T-helper 1 cell treated with Interleukin-12 subunit alpha and Interleukin-12 subunit beta and Interleukin-4 antibody, amounts not matched to agents 30 μg/mL and 1 μg/mL, for 36 hours (primary cell): ENCODE measurements around the gene UNC13B.
"Not testable (repeated sequence)": the region's sequence is repeated elsewhere in the genome, so short reads cannot be mapped to it uniquely, and the experiment has no call there.

Experiments
- H3K27ac Mint-ChIP-seq: one replicate; pipeline ENCODE4 v1.8.0; 2021; ENCODE audit warnings: mild to moderate bottlenecking, mixed read lengths
- H3K27me3 Mint-ChIP-seq: one replicate; pipeline ENCODE4 v1.8.0; 2021; ENCODE audit warnings: low read depth, mixed read lengths
- H3K36me3 Mint-ChIP-seq: one replicate; pipeline ENCODE4 v1.8.0; 2021; ENCODE audit warnings: low read depth, mixed read lengths
- H3K4me1 Mint-ChIP-seq: one replicate; pipeline ENCODE4 v1.8.0; 2021; ENCODE audit warnings: low read depth, mixed read lengths
- H3K4me3 Mint-ChIP-seq: one replicate; pipeline ENCODE4 v1.8.0; 2021; ENCODE audit warnings: mild to moderate bottlenecking, moderate library complexity, mixed read lengths
- H3K9me3 Mint-ChIP-seq: one replicate; pipeline ENCODE4 v1.8.0; 2021; ENCODE audit warnings: mixed read lengths

UNC13B gene

DNA sequence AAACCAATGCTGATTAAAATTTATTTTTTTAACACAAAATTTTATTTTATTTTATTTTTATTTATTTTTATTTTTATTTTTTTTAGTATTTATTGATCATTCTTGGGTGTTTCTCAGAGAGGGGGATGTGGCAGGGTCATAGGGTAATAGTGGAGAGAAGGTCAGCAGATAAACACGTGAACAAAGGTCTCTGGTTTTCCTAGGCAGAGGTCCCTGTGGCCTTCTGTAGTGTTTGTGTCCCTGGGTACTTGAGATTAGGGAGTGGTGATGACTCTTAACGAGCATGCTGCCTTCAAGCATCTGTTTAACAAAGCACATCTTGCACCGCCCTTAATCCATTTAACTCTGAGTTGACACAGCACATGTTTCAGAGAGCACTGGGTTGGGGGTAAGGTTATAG, 20.6 kb downstream of the UNC13B start:
- H3K9me3 Mint-ChIP-seq, H3K36me3 Mint-ChIP-seq: not testable (repeated sequence)

DNA sequence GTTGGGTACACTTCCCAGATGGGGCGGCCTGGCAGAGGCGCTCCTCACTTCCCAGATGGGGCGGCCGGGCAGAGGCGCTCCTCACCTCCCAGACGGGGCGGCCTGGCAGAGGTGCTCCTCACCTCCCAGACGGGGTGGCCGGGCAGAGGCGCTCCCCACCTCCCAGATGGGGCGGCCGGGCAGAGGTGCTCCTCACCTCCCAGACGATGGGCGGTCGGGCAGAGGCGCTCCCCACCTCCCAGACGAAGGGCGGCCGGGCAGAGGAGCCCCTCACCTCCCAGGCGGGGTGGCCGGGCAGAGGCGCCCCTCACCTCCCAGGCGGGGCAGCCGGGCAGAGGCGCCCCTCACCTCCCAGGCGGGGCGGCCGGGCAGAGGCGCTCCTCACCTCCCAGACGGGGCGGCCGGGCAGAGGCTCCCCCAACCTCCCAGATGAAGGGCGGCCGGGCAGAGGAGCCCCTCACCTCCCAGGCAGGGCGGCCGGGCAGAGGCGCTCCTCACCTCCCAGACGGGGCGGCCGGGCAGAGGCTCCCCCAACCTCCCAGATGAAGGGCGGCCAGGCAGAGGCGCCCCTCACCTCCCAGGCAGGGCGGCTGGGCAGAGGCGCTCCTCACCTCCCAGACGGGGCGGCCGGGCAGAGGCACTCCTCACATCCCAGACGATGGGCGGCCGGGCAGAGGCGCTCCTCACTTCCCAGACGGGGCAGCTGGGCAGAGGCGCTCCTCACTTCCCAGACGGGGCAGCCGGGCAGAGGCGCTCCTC, 21.4 kb downstream of the UNC13B start:
- not testable (repeated sequence) for H3K27me3 Mint-ChIP-seq, H3K36me3 Mint-ChIP-seq, H3K9me3 Mint-ChIP-seq, H3K4me1 Mint-ChIP-seq, H3K4me3 Mint-ChIP-seq, H3K27ac Mint-ChIP-seq

More for the DNA sequence above, 20.6 kb downstream of the UNC13B start:
- H3K4me3 Mint-ChIP-seq, H3K27me3 Mint-ChIP-seq, H3K27ac Mint-ChIP-seq, H3K4me1 Mint-ChIP-seq: not testable (repeated sequence)

GRCh38 chr9:35183755-35184480, 22.1 kb downstream of the UNC13B start:
- H3K27ac Mint-ChIP-seq, H3K36me3 Mint-ChIP-seq: not testable (repeated sequence)

DNA sequence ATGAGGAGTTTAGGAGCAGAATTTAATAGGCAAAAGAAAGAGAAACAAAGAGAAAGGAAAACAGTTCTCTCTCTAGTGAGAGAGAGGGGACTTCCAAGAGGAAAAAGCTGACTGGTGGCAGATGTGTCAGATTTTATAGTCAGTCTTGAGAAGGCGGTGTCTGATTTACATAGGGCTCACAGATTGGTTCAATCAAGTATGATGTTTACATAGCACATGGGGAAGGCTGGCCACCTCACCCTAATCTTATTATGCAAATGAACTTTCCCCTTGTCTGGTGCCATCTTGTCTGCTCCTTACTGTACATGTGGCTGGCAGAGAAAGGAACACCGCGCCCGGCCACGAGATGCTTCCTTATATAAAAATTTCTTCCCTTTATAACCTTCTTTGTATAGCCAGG, 24.7 kb downstream of the UNC13B start:
- Mint-ChIP-seq H3K9me3 (peaks cover 19% of the 10 kb centered on the region), H3K4me1 (no peaks in the 10 kb centered on the region), H3K27me3 (no peaks in the 10 kb centered on the region), H3K36me3 (no peaks in the 10 kb centered on the region), H3K27ac (no peak overlapping the region), H3K4me3 (no peak overlapping the region)

More at GRCh38 chr9:35183755-35184480, 22.1 kb downstream of the UNC13B start:
- H3K9me3 Mint-ChIP-seq, H3K4me1 Mint-ChIP-seq, H3K4me3 Mint-ChIP-seq, H3K27me3 Mint-ChIP-seq: not testable (repeated sequence)

DNA sequence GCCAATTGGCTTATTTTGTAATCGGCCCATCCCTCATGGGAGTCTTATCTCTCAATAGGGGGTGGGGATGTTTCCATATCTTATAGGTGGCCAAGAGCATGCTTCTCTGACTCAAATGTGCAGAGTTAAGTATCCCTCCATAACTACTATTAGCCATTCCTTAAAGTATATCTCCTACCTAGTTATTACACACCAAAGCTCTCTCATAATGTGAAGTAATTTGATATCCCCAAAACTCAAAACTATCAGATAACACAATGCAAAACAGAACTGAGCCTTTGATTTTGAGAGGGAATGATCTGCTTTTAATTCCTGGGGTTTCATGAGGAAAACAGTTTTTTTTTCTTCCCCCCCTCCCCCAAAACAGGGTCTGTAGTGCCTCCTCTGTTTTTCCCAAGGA, 28.4 kb downstream of the UNC13B start:
- Mint-ChIP-seq H3K27me3 (no peaks in the 10 kb centered on the region), H3K4me3 (no peak overlapping the region), H3K36me3 (no peaks in the 10 kb centered on the region)

DNA sequence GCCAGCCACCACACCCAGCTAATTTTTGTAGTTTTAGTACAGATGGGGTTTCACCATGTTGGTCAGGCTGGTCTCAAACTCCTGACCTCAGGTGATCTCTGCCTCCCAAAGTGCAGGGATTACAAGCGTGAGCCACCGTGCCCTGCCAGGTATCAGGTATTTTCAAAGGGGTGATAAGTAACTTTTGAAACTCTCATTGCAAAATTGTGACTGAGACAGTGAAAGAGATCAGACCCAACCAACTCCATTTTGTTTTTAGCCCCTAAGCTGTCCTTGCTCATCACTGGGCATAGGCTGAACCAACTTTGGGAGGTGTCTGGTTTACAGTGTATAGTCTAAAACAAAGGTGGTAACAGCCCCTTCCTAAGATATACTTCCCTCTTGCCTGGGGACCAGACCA, 29.3 kb downstream of the UNC13B start:
- Mint-ChIP-seq H3K36me3 (no peaks in the 10 kb centered on the region), H3K9me3 (peaks cover 44% of the 10 kb centered on the region), H3K27me3 (no peaks in the 10 kb centered on the region)

More for the DNA sequence above, 28.4 kb downstream of the UNC13B start:
- Mint-ChIP-seq H3K4me1 (no peaks in the 10 kb centered on the region), H3K27ac (no peak overlapping the region), H3K9me3 (peaks cover 38% of the 10 kb centered on the region)

DNA sequence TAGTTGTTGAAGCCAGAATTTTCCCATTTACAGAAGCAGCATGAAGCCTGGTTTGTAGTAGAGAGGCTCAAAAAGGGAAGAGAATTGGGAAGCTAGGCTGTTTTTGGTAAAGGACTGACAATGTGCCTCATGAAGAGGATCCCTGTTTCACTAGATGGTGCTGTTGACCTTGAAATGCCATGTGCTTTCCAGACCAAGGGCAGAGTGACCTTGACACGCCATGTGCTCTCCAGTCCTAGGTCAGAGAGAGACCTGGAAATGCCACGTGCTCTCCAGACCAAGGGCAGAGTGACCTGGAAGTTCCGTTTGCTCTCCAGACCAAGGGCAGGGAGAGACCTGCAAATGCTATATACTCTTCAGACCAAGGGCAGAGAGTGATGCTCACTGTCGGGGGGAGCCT, 32.0 kb downstream of the UNC13B start:
- no peaks in the 10 kb centered on the region for H3K36me3 Mint-ChIP-seq
- H3K4me1 Mint-ChIP-seq: no peaks in the 10 kb centered on the region
- H3K9me3 Mint-ChIP-seq: peaks cover 50% of the 10 kb centered on the region
- H3K27me3 Mint-ChIP-seq: no peaks in the 10 kb centered on the region
- H3K4me3 Mint-ChIP-seq: no peak overlapping the region
- H3K27ac Mint-ChIP-seq: no peak overlapping the region

More for the DNA sequence above, 29.3 kb downstream of the UNC13B start:
- Mint-ChIP-seq H3K4me3 (no peak overlapping the region), H3K4me1 (no peaks in the 10 kb centered on the region), H3K27ac (no peak overlapping the region)

GRCh38 chr9:35195683-35196082, 33.9 kb downstream of the UNC13B start:
- Mint-ChIP-seq H3K36me3 (no peaks in the 10 kb centered on the region), H3K4me3 (no peak overlapping the region), H3K9me3 (peaks cover 43% of the 10 kb centered on the region), H3K27me3 (no peaks in the 10 kb centered on the region), H3K4me1 (no peaks in the 10 kb centered on the region), H3K27ac (no peak overlapping the region)

- H3K36me3 Mint-ChIP-seq: no peaks in the 10 kb centered on the region
- no peak overlapping the region for H3K4me3 Mint-ChIP-seq
- H3K27me3 Mint-ChIP-seq: no peaks in the 10 kb centered on the region
- H3K27ac Mint-ChIP-seq: no peak overlapping the region
- H3K4me1 Mint-ChIP-seq: no peaks in the 10 kb centered on the region
- peaks cover 36% of the 10 kb centered on the region for H3K9me3 Mint-ChIP-seq
These were observed 36.4 kb downstream of the UNC13B start for GRCh38 chr9:35198191-35198590.

GRCh38 chr9:35203528-35203927, 41.7 kb downstream of the UNC13B start:
- Mint-ChIP-seq H3K4me1 (no peaks in the 10 kb centered on the region), H3K27me3 (no peaks in the 10 kb centered on the region), H3K9me3 (peaks cover 29% of the 10 kb centered on the region), H3K27ac (no peak overlapping the region), H3K36me3 (no peaks in the 10 kb centered on the region), H3K4me3 (no peak overlapping the region)

- Mint-ChIP-seq H3K36me3 (no peaks in the 10 kb centered on the region), H3K9me3 (peaks cover 34% of the 10 kb centered on the region), H3K4me1 (no peaks in the 10 kb centered on the region), H3K27ac (no peak overlapping the region), H3K4me3 (no peak overlapping the region), H3K27me3 (no peaks in the 10 kb centered on the region)
These were observed 43.5 kb downstream of the UNC13B start for GRCh38 chr9:35205340-35205739.

- Mint-ChIP-seq H3K9me3 (peaks cover 10% of the 10 kb centered on the region), H3K4me3 (no peak overlapping the region), H3K27ac (no peak overlapping the region)
These were observed 50.0 kb downstream of the UNC13B start for GRCh38 chr9:35211854-35212253.

GRCh38 chr9:35220659-35221338, 59.0 kb downstream of the UNC13B start:
- no peak overlapping the region for H3K27ac Mint-ChIP-seq
- H3K27me3 Mint-ChIP-seq: no peaks in the 10 kb centered on the region
- H3K4me3 Mint-ChIP-seq: no peak overlapping the region
- no peaks in the 10 kb centered on the region for H3K36me3 Mint-ChIP-seq
- H3K4me1 Mint-ChIP-seq: no peaks in the 10 kb centered on the region
- peaks cover 17% of the 10 kb centered on the region for H3K9me3 Mint-ChIP-seq

More at GRCh38 chr9:35211854-35212253, 50.0 kb downstream of the UNC13B start:
- H3K27me3 Mint-ChIP-seq: no peaks in the 10 kb centered on the region
- no peaks in the 10 kb centered on the region for H3K36me3 Mint-ChIP-seq
- no peaks in the 10 kb centered on the region for H3K4me1 Mint-ChIP-seq

DNA sequence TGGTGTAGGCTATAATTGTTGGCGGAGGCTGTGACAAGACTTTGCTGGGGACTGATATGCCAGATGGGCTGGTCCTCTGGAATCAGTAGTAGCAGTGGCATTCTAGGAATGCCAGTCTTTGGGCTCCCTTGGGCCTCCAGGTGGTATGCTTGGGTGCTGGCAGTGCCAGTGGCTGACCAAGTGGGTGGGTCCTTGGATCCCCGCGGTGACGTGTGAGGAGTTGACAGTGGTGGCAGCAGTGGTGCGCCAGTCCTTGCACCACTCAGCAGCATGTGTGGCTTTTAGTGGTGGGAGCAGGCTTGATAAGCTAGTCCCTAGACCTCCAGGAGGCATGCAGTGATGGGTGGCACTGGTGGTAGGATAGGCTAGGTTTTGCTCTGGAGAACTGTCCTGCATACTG, 63.9 kb downstream of the UNC13B start:
- H3K9me3 Mint-ChIP-seq: peaks cover 17% of the 10 kb centered on the region
- no peaks in the 10 kb centered on the region for H3K27me3 Mint-ChIP-seq
- no peaks in the 10 kb centered on the region for H3K36me3 Mint-ChIP-seq
- H3K4me1 Mint-ChIP-seq: no peaks in the 10 kb centered on the region
- no peak overlapping the region for H3K4me3 Mint-ChIP-seq
- no peak overlapping the region for H3K27ac Mint-ChIP-seq

DNA sequence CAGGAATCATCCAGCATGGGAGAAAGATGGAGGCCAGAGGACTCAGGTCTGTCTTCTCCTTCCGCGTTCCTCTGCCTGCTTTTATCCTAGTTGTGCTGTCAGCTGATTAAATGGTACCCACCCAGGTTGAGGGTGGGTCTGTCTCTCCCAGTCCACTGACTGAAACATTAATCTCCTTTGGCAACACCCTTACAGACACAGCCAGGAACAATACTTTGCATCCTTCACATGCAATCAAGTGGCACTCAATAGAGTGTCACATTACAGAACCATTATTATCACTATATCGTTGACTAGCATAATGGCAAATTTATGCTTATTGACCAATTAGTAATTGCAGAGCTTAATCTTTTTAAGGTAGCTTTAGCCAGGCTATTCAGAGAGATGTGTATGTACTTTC, 64.8 kb downstream of the UNC13B start:
- Mint-ChIP-seq H3K36me3 (no peaks in the 10 kb centered on the region), H3K27me3 (no peaks in the 10 kb centered on the region), H3K4me3 (no peak overlapping the region), H3K27ac (no peak overlapping the region), H3K4me1 (no peaks in the 10 kb centered on the region), H3K9me3 (peaks cover 17% of the 10 kb centered on the region)
